ENCODE results near the gene OR2T11.
"Not testable (repeated sequence)": the region's sequence is repeated elsewhere in the genome, so short reads cannot be mapped to it uniquely, and the experiment has no call there.

Gene OR2T11

GRCh38 chr1:248618878-248619277 is 16.0 kb downstream of the OR2T11 start:
- DNase-seq (ENCODE audit: low spot score) = peak; percentile 52

- DNase-seq (ENCODE audit: low spot score) = no peak
Measured at GRCh38 chr1:248618119-248618518, 16.8 kb downstream of the OR2T11 start.

- DNase-seq (ENCODE audit: low spot score) = no peak
Measured at GRCh38 chr1:248613742-248614141, 21.1 kb downstream of the OR2T11 start.

GRCh38 chr1:248611883-248612414 is 22.9 kb downstream of the OR2T11 start:
- no peak for DNase-seq (ENCODE audit: low spot score)

GRCh38 chr1:248610301-248610700 is 24.6 kb downstream of the OR2T11 start:
- no peak for DNase-seq (ENCODE audit: low spot score)

- DNase-seq (ENCODE audit: low spot score) = no peak
Measured at GRCh38 chr1:248599396-248599795, 35.5 kb downstream of the OR2T11 start.

- no peak for DNase-seq (ENCODE audit: low spot score)
Measured at GRCh38 chr1:248597589-248597988, 37.3 kb downstream of the OR2T11 start, which contains the start of gene OR2T10. Gene OR2T10 (minus strand): TSS chr1:248597700. CDS start chr1:248593768, 3,932 bp downstream.

GRCh38 chr1:248596615-248597014 is 38.3 kb downstream of the OR2T11 start:
- no peak for DNase-seq (ENCODE audit: low spot score)

- no peak for DNase-seq (ENCODE audit: low spot score)
Measured at GRCh38 chr1:248593226-248593625, 41.7 kb downstream of the OR2T11 start.

GRCh38 chr1:248592655-248593054 is 42.2 kb downstream of the OR2T11 start:
- DNase-seq (ENCODE audit: low spot score) = no peak

GRCh38 chr1:248590055-248590454 is 44.8 kb downstream of the OR2T11 start:
- no peak for DNase-seq (ENCODE audit: low spot score)

GRCh38 chr1:248589334-248589733 is 45.6 kb downstream of the OR2T11 start:
- no peak for DNase-seq (ENCODE audit: low spot score)

GRCh38 chr1:248585266-248585665 is 49.6 kb downstream of the OR2T11 start:
- no peak for DNase-seq (ENCODE audit: low spot score)

GRCh38 chr1:248576260-248576980 is 58.5 kb downstream of the OR2T11 start:
- DNase-seq (ENCODE audit: low spot score) = no peak

- not testable (repeated sequence) for DNase-seq (ENCODE audit: low spot score)
Measured at GRCh38 chr1:248574657-248575056, 60.2 kb downstream of the OR2T11 start, which contains the start of gene OR2T34. Gene OR2T34 (minus strand): TSS chr1:248574757. CDS start chr1:248574757, 0 bp downstream.

- DNase-seq (ENCODE audit: low spot score) = not testable (repeated sequence)
Measured at GRCh38 chr1:248573856-248574255, 61.0 kb downstream of the OR2T11 start.
